ENCODE measurements around the gene IL17F. TPM values are rescaled to one million over a fixed set of nuclear protein-coding genes. Genes with fewer than 3 reads are reported as not detected.
"Not testable (repeated sequence)": the region's sequence is repeated elsewhere in the genome, so short reads cannot be mapped to it uniquely, and the experiment has no call there.

IL17F gene
- total RNA-seq, 4 donors from 2014 or later: not detected

GRCh38 chr6:52201046-52201445 is 43.3 kb downstream of the IL17F start:
- no peak for DNase-seq
- TF ChIP-seq, protein P1, sequence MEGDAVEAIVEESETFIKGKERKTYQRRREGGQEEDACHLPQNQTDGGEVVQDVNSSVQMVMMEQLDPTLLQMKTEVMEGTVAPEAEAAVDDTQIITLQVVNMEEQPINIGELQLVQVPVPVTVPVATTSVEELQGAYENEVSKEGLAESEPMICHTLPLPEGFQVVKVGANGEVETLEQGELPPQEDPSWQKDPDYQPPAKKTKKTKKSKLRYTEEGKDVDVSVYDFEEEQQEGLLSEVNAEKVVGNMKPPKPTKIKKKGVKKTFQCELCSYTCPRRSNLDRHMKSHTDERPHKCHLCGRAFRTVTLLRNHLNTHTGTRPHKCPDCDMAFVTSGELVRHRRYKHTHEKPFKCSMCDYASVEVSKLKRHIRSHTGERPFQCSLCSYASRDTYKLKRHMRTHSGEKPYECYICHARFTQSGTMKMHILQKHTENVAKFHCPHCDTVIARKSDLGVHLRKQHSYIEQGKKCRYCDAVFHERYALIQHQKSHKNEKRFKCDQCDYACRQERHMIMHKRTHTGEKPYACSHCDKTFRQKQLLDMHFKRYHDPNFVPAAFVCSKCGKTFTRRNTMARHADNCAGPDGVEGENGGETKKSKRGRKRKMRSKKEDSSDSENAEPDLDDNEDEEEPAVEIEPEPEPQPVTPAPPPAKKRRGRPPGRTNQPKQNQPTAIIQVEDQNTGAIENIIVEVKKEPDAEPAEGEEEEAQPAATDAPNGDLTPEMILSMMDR (IDR thresholded peaks at IDR 0.05 in 4 of 5, conservative IDR thresholded peaks at IDR 0.05 in 1 of 5): no peak
- no peak for TF ChIP-seq POLR2A (IDR thresholded peaks at IDR 0.05)
- intact Hi-C loops (cut with DNase I; ENCODE audit: low total_unique reads): no loop called here
- Histone ChIP-seq H3K27ac (no peak overlapping the region), H3K27me3 (no peaks in the 10 kb centered on the region), H3K9me3 (no peaks in the 10 kb centered on the region), H3K36me3 (no peaks in the 10 kb centered on the region), H3K4me3 (no peak overlapping the region), H3K4me1 (no peaks in the 10 kb centered on the region)
- ATAC-seq: no peak
- in situ Hi-C loops (cut with MboI; ENCODE audit: low sequenced_read_pairs in 4 of 4): no loop called here

GRCh38 chr6:52200088-52200487 is 44.2 kb downstream of the IL17F start:
- intact Hi-C loops (cut with DNase I; ENCODE audit: low total_unique reads); in situ Hi-C loops (cut with MboI; ENCODE audit: low sequenced_read_pairs in 4 of 4); H3K36me3 ChIP-seq; DNase-seq; H3K9me3 ChIP-seq; H3K4me3 ChIP-seq; H3K4me1 ChIP-seq; H3K27me3 ChIP-seq; ATAC-seq; H3K27ac ChIP-seq: not testable (repeated sequence)

GRCh38 chr6:52195886-52196285 is 48.4 kb downstream of the IL17F start:
- Histone ChIP-seq H3K9me3 (no peaks in the 10 kb centered on the region), H3K36me3 (no peaks in the 10 kb centered on the region), H3K4me1 (no peaks in the 10 kb centered on the region), H3K27ac (no peak overlapping the region), H3K4me3 (no peak overlapping the region), H3K27me3 (no peaks in the 10 kb centered on the region)
- in situ Hi-C loops (cut with MboI; ENCODE audit: low sequenced_read_pairs in 4 of 4) (no loop called here), intact Hi-C loops (cut with DNase I; ENCODE audit: low total_unique reads) (no loop called here)
- DNase-seq: no peak
- TF ChIP-seq POLR2A (IDR thresholded peaks at IDR 0.05): no peak
- ATAC-seq: no peak

- in situ Hi-C loops (cut with MboI; ENCODE audit: low sequenced_read_pairs in 4 of 4) (no loop called here), intact Hi-C loops (cut with DNase I; ENCODE audit: low total_unique reads) (no loop called here)
- no peak for TF ChIP-seq POLR2A (IDR thresholded peaks at IDR 0.05)
- TF ChIP-seq, protein P1 (IDR thresholded peaks at IDR 0.05 in 4 of 5, conservative IDR thresholded peaks at IDR 0.05 in 1 of 5): no peak
- DNase-seq (no peak), ATAC-seq (no peak)
- Histone ChIP-seq H3K9me3 (no peaks in the 10 kb centered on the region), H3K4me1 (no peaks in the 10 kb centered on the region), H3K27me3 (no peaks in the 10 kb centered on the region), H3K27ac (no peak overlapping the region), H3K4me3 (no peak overlapping the region), H3K36me3 (no peaks in the 10 kb centered on the region)
Observed at GRCh38 chr6:52191824-52192223, 52.5 kb downstream of the IL17F start.

DNA sequence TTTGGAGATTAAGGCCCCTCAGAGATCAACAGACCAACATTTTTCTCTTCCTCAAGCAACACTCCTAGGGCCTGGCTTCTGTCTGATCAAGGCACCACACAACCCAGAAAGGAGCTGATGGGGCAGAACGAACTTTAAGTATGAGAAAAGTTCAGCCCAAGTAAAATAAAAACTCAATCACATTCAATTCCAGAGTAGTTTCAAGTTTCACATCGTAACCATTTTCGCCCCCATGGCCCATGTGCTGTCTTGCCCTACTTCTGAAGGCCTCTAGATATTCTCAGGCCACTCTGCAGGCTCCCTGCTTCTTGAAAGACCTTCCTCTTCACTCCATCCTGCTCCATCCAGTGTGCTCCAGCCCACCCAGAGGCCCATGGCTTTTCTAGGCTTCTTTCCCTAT is 53.9 kb downstream of the IL17F start:
- no peak overlapping the region for H3K27ac ChIP-seq
- no peak for ATAC-seq
- in situ Hi-C loops (cut with MboI; ENCODE audit: low sequenced_read_pairs in 4 of 4): no loop called here
- H3K9me3 ChIP-seq: no peaks in the 10 kb centered on the region
- no peaks in the 10 kb centered on the region for H3K36me3 ChIP-seq
- intact Hi-C loops (cut with DNase I; ENCODE audit: low total_unique reads): no loop called here
- no peaks in the 10 kb centered on the region for H3K27me3 ChIP-seq
- no peak for DNase-seq
- TF ChIP-seq, protein P1 (IDR thresholded peaks at IDR 0.05 in 4 of 5, conservative IDR thresholded peaks at IDR 0.05 in 1 of 5): no peak
- no peak for TF ChIP-seq POLR2A (IDR thresholded peaks at IDR 0.05)
- H3K4me3 ChIP-seq: no peak overlapping the region
- no peaks in the 10 kb centered on the region for H3K4me1 ChIP-seq

GRCh38 chr6:52189974-52190373 is 54.3 kb downstream of the IL17F start:
- no peaks in the 10 kb centered on the region for H3K27me3 ChIP-seq
- intact Hi-C loops (cut with DNase I; ENCODE audit: low total_unique reads): no loop called here
- H3K4me3 ChIP-seq: no peak overlapping the region
- in situ Hi-C loops (cut with MboI; ENCODE audit: low sequenced_read_pairs in 4 of 4): no loop called here
- no peak for TF ChIP-seq POLR2A (IDR thresholded peaks at IDR 0.05)
- H3K9me3 ChIP-seq: no peaks in the 10 kb centered on the region
- ATAC-seq: no peak
- no peak overlapping the region for H3K27ac ChIP-seq
- H3K36me3 ChIP-seq: no peaks in the 10 kb centered on the region
- H3K4me1 ChIP-seq: no peaks in the 10 kb centered on the region
- DNase-seq: no peak
